GM10248 (cell line): ENCODE measurements around the gene SHQ1.
"Not testable (repeated sequence)": the region's sequence is repeated elsewhere in the genome, so short reads cannot be mapped to it uniquely, and the experiment has no call there.

Experiments used
- CTCF ChIA-PET: fragments of 300-600 bp; sonication (Branson Sonifier 250); formaldehyde crosslinking; extraction: SDS; loops from one replicate; lab custom pipeline; 2021; ENCODE audit warnings: antibody characterized with exemption; lab: Yijun Ruan, JAX
- POLR2A ChIA-PET: fragments of 350-650 bp; sonication (Branson Sonifier 250); formaldehyde crosslinking; extraction: SDS; loops from one replicate; lab custom pipeline; 2020; ENCODE audit warnings: antibody characterized with exemption; lab: Yijun Ruan, JAX
- DNase-seq: peaks from one replicate; pipeline ENCODE4 v3.0.0; 2012; ENCODE audit errors: extremely low spot score
- TF ChIP-seq, protein P1 (sequence below): IDR thresholded peaks from 2 replicates; pipeline ENCODE4 v1.5.1; 2012; ENCODE audit warnings: mild to moderate bottlenecking, low read depth; ENCODE audit errors: extremely low read depth, missing control alignments, control extremely low read depth

SHQ1 gene

GRCh38 chr3:72745146-72745999 is 102.9 kb downstream of the SHQ1 start:
- POLR2A ChIA-PET, result no interaction called here
- DNase-seq, result no peak

DNA sequence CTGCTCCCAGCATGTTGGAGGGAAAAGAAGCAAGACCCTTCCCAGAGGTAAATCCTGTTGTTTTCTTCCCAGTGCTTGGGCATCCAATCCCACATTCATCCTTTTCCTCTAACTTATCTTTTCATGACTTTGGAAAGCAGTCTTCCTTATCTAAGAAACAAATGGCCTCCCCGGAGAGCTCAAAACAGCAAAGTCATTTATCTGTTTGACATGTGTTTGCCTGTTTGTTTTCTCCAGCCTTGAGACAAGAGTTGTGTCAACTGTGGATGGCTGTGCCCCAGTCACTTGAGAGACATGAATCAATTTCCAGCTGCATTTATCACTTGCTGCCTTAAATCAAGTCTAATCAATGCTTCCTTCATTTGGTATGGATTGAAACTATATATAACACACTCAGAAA is 103.9 kb downstream of the SHQ1 start:
- POLR2A ChIA-PET, result no interaction called here
- DNase-seq, result no peak
- CTCF ChIA-PET, result interaction anchor here (1.6 kb wide), 1 partner anchor 11 kb away, joined by 5 read pairs; no protein-coding TSS in a partner anchor
- TF ChIP-seq, protein P1, sequence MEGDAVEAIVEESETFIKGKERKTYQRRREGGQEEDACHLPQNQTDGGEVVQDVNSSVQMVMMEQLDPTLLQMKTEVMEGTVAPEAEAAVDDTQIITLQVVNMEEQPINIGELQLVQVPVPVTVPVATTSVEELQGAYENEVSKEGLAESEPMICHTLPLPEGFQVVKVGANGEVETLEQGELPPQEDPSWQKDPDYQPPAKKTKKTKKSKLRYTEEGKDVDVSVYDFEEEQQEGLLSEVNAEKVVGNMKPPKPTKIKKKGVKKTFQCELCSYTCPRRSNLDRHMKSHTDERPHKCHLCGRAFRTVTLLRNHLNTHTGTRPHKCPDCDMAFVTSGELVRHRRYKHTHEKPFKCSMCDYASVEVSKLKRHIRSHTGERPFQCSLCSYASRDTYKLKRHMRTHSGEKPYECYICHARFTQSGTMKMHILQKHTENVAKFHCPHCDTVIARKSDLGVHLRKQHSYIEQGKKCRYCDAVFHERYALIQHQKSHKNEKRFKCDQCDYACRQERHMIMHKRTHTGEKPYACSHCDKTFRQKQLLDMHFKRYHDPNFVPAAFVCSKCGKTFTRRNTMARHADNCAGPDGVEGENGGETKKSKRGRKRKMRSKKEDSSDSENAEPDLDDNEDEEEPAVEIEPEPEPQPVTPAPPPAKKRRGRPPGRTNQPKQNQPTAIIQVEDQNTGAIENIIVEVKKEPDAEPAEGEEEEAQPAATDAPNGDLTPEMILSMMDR, result no peak

More at GRCh38 chr3:72745146-72745999, 102.9 kb downstream of the SHQ1 start:
- TF ChIP-seq, protein P1, result no peak
- CTCF ChIA-PET, result interaction anchor here (1.5 to 1.7 kb wide), 2 partner anchors 9 to 79 kb away, joined by 5 to 7 read pairs; no protein-coding TSS in a partner anchor

DNA sequence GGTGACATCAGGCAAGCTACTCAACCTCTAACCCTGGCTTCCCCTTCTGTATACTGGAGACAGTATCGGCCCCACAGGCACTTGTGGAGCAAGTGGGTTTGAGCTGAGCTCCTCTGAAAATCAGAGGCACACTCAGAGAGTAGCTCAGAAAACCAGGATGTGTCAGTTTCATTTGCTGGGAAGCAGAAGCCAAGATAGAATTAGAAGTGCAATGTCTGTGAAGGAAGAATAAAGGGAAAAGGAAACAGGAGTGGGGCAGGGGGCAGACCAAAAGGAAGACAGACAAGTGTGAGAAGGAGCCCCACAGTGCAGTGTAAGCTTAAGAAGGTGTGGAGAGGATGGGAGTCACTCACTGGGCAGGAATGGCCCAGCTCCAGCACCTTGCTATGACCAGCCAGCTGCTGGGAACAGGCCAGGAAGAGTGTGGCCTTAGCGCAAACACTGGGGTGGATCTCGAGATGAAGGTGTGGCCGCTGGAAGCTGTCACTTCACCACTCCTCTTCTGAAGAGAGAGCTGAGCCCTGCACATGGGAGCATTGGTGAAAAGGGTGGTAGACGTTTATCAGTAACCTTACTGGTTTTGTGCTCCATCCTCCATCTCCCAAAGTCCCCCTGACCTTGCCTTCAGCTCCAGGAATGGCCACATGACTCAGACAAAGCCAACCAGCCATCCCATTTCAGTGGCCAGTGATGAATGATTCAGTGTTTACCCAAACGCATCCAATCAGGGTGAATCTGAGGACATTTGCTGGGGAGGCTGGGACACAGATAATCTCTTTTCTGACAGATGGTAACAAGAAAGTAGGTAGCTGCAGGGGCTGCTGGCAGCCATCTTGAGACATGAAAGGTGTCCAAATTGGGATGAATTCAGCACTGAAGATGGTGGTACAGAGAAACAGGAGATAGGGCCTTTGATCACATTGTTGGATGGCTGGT is 108.4 kb downstream of the SHQ1 start:
- no peak for DNase-seq
- TF ChIP-seq, protein P1, result no peak
- CTCF ChIA-PET, result interaction anchor here (0.8 to 3.3 kb wide), 10 partner anchors 9 to 864 kb away, joined by 3 to 14 read pairs (median 4); no protein-coding TSS in a partner anchor
- POLR2A ChIA-PET, result interaction anchor here (0.6 kb wide), 1 partner anchor 33 kb away, joined by 3 read pairs; no protein-coding TSS in a partner anchor

DNA sequence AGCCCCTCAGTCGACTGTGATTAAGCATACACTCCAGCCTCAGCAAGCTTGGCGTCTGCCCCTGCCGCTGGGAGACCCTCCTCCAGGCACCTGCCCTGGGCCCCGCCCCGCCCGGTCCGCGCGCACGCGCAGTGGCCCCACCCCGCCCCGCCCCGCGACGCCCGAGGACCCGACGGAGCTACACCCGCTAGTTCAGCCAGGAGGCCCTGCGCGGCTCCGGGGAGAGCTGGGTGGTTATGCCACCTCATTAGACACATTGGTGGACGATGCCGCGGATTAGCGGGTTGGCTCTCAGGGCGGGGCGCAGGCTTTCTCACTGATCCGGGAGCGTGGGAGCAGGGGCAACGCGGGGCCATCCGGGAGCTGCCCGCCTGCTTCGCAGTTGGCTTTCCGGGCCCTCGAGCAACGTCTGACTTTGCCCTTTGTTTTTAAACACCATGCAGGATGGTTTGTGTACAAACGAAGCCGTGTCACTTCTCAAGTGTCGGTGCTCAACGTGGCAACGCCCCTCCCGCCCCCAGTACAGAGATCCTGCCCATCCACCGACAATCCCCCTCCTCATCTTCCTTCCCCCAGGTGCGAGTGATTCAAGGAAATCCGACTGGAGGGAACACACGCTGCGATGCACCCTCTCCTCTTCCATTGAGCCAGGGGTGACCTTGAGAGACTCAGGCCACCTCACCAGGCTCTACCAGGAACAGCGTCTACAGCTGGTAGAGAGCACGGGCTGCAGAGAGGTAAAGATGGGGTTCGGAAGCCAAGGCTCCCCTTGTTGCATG is 109.3 kb downstream of the SHQ1 start:
- peak; percentile 90 for DNase-seq
- ChIA-PET CTCF (interaction anchor here (0.9 to 3.3 kb wide), 9 partner anchors 15 to 864 kb away, joined by 3 to 14 read pairs (median 4); no protein-coding TSS in a partner anchor), POLR2A (interaction anchor here (0.6 kb wide), 3 partner anchors 16 to 73 kb away, joined by 3 to 5 read pairs (median 3); no protein-coding TSS in a partner anchor)
- TF ChIP-seq, protein P1, result no peak

DNA sequence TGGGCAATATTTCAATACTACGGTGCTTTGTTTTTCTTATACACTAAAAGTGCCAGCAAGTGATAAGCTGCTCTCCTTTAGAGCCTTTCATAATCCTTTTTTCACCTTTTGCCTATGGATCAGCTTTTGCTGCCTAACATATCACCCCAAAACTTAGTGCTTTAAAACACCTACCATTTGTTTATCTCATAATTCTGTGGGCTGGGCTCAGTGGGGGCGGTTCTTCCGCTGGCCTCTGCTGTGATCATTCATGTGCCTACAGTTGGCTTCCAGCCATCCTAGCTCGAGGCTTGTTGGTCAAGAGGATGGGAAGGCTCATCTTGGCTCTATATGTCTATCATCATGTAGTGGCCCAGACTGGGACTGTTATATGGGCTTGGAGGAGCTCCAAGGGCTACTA is 113.2 kb downstream of the SHQ1 start:
- CTCF ChIA-PET, result interaction anchor here (1.3 to 1.7 kb wide), 2 partner anchors 12 to 104 kb away, joined by 3 read pairs; no protein-coding TSS in a partner anchor
- DNase-seq, POLR2A ChIA-PET: not testable (repeated sequence)

DNA sequence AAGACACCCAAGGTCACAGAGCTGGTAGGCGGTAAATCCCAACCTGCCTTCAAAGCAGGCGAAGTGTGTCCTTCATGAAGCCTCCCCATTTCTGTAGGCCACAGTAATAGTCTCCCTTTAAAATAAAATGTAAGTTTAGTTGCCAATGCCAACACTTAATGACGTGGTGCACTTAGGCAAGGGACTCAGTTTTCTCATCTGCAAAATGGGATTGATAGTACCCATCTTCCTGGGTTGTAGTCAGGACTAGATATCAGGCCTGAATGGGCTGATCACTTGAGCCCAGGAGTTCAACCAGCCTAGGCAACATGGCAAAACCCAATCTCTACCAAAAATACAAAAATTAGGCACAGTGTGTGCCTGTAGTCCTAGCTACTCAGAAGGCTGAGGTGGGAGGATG is 114.6 kb downstream of the SHQ1 start:
- POLR2A ChIA-PET, result no interaction called here
- CTCF ChIA-PET, result interaction anchor here (1.0 to 2.0 kb wide), 2 partner anchors 15 to 66 kb away, joined by 3 to 6 read pairs; no protein-coding TSS in a partner anchor
- DNase-seq, result no peak
- TF ChIP-seq, protein P1, result no peak

GRCh38 chr3:72732666-72733345 is 115.4 kb downstream of the SHQ1 start:
- DNase-seq, POLR2A ChIA-PET: not testable (repeated sequence)
- CTCF ChIA-PET, result interaction anchor here (2.0 kb wide), 1 partner anchor 66 kb away, joined by 6 read pairs; no protein-coding TSS in a partner anchor
